WI38 (cell line): ENCODE results near the gene C8A.

ENCODE experiments used
- H3K4me3 ChIP-seq: 2 replicates; pipeline ENCODE4 v1.5.1; 2011; ENCODE audit warnings: low read depth, mild to moderate bottlenecking, control low read depth, low read length
- CTCF ChIP-seq: IDR thresholded peaks from 2 replicates; pipeline ENCODE4 v1.5.1; 2012; ENCODE audit warnings: low read depth, mild to moderate bottlenecking, control low read depth, low read length

C8A gene

GRCh38 chr1:56827711-56828110 lies 26.9 kb upstream of the C8A start:
- TF ChIP-seq CTCF: no peak
- H3K4me3 ChIP-seq: no peak overlapping the region

- TF ChIP-seq CTCF: no peak
- no peak overlapping the region for H3K4me3 ChIP-seq
Measured at GRCh38 chr1:56830052-56830451, 24.5 kb upstream of the C8A start.

DNA sequence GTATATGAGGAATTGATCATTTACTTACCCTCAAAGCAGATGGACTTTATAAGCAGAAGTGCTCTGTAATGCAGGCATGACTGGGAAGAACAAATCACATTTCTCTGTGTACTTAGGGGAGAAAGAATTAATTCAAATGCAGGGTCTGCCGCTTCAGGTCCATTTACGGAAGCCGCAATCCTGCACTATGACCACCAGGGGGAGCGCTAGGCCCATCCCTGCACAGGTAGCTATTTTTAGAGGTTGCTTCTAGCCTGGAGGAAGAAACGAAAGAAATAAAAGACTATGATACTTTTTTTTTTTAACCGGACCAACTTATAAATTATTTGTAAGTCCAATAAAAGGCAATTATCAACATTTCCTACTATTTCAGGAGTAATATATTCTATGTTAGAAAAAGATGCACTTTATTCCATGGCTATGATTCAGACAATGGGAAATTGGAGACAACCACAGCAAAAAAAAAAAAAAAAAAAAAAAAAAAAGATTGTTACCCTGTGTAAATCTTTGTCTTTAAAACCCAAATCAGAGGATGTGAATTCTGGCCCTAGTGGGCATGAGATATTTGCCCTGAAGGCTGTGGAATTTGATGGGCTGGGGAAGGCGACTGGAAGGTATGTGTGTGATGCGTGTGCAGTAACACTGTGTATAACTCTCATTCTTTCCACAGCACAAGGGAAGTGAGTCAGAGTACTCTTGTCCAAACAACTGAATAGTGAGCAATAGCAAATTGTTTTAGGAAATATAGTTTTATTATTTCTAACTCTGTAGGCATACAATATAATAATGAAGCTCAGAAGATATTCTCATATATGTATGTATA lies 22.5 kb upstream of the C8A start:
- no peak overlapping the region for H3K4me3 ChIP-seq
- peak; percentile 86 for TF ChIP-seq CTCF

DNA sequence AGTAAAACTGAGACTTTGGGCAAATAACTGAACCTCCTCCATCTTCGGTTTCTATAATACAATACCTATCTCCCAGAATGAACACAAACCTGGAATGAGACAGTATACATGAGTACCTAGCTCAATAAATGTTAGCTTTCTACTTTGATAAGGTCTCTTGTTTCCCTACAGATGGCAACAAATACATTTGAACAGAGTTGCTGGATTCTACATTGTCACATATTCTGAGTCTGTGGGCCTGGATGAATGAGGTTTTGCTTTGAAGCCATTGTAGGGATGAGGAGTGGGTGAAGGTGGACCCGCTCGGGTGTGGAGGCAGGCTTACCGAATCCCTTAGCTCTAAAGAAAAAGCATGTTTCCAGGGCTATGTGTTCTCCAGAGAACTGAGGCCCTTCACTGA lies 21.5 kb upstream of the C8A start:
- no peak overlapping the region for H3K4me3 ChIP-seq
- TF ChIP-seq CTCF: no peak

GRCh38 chr1:56834137-56834900 lies 20.3 kb upstream of the C8A start:
- no peak for TF ChIP-seq CTCF
- H3K4me3 ChIP-seq: no peak overlapping the region

DNA sequence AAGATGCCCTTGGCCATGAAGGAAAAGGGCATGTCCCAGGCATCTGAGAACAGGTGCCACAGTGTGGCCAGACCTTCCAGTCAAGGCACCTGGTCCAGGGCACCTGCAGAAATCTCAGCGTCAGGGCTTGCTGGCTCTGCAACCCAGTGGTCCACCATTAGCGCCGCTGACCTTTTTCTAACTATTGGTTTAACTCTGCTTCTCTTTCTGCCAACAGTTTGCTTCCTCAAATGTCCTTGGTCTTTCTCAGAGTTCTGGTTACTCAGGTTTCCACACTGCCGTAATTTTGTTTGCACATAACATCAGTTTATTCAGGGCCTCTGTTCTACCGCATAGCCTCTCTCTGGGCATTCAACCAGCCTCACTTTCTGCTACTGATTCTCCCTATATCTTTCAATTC lies 18.9 kb upstream of the C8A start:
- no peak overlapping the region for H3K4me3 ChIP-seq
- no peak for TF ChIP-seq CTCF

DNA sequence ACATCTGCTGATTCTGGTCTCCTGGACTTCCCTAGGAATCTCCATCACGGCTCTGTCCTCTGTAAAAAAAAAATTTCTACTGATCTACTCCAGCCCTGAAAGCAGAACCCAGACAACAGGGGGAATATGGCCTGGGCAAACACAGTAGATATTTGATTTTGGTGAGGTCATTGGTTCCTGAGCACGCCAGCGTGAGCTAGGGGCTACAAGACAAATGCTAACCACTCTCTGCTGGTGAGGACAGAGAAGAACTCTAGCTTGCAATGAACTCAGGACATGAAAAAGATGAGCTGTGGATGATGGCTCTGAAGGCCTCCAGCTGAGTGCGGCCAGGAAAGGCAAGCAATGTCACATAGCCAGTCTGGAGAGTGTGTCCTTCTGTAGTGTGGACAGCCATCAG lies 18.2 kb upstream of the C8A start:
- no peak for TF ChIP-seq CTCF
- H3K4me3 ChIP-seq: no peak overlapping the region
